AG08395 (cell line): ENCODE results near the gene CDCA8.
"Not testable (repeated sequence)": the region's sequence is repeated elsewhere in the genome, so short reads cannot be mapped to it uniquely, and the experiment has no call there.

Source experiments
- DNase-seq: peaks from one replicate; pipeline ENCODE4 v3.0.0; 2012; ENCODE audit warnings: mixed read lengths, low spot score

Gene CDCA8

DNA sequence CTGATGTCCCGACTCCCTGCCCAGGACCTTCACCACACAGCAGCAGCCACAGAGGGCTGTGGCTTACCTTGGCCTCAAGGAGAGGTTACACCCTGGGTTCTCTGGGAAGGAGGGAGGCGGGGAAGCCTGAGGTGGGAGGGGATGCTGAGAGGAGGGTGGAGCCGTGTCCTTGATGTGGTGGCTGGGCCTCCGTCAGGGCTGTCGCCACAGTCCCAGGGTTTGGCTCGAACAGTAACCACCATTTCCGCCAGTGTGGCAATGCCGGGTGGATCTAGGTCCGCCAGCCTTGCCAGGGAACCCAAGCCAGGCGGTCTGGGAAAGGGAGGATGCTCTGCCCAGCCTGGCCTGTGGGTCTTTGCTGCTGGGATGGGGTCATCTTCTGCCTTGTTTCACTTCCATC lies 18.4 kb upstream of the CDCA8 start:
- DNase-seq: peak; percentile 24

DNA sequence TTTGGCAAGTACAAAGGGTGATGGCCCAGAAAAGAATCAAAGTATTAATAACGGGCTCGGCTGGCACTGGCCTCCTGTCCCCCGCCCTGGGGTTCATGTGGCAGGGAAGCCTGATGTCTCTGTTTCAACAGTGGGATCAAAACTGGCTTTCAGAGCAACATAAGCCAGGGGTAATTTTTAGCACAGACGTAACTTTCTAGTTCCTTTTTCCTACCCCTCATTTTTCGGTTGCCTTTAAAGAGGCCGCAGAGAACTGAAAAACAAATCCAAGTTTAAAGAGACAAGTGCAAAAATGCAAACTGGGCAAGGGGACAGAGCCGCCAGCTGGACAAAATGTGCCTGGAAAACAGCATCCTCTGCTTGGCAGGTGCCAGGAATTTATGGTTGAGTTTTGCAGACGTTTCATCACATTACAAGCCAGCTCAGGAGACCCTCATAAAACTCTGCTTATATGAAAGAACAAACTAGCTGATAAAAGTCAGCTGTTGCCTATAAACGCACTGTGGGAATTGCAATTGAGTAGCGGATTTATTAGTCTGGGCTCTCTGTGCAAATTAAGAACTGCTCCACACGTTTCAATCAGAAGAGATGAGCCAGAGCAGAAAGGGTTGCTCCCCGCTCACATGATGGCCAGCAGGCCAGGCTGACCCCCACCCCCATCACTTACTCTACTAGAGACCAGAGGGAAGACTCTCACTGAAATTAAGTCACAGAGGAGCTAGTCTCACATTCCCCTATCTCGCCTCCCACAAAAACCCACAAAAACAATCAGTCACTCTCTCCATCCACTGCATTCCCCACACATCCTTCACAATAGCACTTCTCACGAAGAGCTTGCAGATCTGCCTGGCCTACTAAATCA lies 15.8 kb upstream of the CDCA8 start:
- peak; percentile 22 for DNase-seq

DNA sequence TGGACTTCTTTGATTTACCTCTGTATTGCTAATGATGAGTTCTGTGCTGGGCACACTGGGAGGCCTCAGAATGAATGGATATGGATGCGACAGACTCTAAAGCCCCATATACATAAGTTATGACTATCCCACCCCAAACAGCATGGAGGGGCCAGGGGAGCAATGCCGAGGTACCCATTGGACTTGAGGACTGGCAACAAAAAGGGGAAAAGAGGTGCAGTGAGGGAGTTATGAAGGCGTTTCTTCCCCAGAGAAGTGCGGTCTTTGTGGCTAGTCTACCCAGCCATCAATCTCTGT lies 15.2 kb upstream of the CDCA8 start:
- DNase-seq: no peak

- DNase-seq: no peak
Observed at GRCh38 chr1:37677808-37678207, 14.5 kb upstream of the CDCA8 start.

DNA sequence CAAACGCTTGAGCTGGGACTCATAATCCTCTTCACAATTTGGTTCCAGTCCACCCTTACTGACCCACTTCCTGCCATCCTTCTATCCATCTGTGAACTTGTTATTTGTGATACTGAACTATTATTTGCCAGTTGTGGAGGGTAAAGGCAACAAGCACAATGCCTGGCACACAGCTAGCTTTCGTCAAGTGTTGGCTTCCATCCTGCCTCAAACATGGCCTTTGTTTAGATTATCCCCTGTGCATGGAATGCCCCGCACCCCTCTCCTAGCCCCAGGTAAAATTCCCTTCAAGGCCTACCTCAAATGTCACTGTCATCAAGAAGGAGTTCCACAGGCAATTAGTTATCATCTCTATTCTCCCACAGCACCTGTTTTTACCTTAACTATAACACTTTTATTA lies 11.4 kb upstream of the CDCA8 start:
- no peak for DNase-seq

DNA sequence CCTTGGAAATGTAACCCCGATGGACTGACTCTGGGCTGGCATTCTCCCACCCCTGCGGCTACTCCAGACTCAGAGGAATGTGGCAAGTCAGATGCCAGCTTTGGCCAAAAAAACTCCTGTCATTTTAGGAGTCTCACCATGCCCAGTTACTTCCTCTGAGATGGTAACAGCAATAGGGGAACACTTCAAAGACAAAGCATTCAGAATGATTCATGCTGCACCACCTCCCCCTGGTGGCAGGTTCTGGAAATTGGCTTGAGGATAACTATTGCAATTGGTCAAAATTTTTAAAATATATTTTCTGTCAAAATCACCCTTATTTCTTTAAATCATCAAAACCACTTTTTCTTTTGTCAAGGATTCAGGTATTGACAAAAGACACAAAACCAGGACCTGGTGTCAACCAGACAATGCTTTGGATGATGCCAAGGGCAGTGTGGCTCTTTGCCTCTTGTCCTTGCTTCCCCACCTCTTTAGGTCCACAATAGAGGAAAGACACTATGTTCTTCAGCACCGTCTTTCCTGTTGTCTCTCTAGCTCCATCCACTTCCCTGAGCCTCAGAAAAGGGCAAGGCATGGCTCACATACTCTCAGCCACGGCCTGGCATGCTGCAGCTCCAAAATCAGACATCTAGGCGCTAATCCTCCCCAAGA lies 9.9 kb upstream of the CDCA8 start:
- DNase-seq: peak; percentile 77

DNA sequence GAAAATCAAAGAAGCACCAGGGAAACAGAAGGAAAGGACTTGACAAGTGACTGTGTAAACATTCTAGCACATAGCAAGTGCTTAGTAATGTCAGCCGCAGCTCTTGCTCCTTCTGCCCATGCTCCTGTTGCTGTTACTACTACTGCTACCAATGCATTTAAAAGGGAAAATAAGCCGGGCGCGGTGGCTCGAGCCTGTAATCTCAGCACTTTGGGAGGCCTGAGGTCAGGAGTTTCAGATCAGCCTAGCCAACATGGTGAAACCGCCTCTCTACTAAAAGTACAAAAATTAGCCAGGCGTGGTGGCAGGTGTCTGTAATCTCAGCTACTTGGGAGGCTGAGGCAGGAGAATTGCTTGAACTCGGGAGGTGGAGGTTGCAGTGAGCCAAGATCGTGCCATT lies 8.1 kb upstream of the CDCA8 start:
- DNase-seq: not testable (repeated sequence)

- DNase-seq: no peak
Observed at GRCh38 chr1:37685722-37686121, 6.6 kb upstream of the CDCA8 start.

- not testable (repeated sequence) for DNase-seq
Observed at GRCh38 chr1:37687764-37688163, 4.6 kb upstream of the CDCA8 start.

DNA sequence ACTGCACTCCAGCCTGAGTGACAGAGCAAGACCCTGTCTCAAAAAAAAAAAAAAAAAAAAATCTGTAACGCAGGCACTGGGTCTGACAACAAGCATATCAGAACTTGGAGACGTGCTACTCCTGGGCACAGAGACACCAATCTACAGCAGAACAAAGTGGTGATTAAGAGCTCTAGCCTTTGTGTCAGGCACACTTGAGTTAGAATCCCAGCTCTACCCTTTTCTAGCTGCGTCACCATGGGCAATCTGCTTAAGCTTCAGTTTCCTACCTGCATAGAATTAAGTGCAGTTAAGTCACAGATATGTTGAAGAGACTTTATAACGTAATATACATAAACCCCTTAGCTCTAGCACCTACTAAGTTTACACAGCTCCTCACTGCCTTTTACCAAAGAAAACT lies 3.4 kb upstream of the CDCA8 start:
- no peak for DNase-seq

DNA sequence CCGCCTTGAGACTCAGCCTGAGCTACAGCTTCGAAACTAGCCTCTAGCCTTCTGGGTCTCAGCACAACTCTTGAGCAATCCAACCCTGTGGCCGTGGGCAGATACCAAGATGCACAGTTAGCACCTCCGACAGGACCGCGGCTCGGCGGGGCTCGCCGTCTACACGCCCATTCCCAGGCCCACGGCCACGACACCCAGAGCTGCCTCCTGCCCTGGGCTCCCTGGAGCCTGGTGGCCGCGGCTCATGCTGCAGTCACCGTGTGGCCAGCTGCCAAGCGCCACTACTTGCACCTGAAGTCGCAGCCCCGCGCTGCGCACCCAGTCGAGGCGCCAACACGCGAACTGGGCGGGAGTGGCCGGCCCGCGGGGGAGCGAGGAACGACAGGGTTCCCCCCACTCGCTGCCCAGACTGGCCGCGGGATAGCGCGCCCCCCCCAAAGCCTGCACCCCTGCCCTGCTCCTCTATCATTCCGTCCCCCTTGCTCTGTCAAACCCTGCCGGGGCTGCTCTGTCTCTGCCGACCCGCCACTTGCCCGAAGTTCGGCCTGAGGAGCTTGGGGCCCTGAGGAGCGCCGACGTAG lies 729 bp upstream of the CDCA8 start:
- DNase-seq: no peak

DNA sequence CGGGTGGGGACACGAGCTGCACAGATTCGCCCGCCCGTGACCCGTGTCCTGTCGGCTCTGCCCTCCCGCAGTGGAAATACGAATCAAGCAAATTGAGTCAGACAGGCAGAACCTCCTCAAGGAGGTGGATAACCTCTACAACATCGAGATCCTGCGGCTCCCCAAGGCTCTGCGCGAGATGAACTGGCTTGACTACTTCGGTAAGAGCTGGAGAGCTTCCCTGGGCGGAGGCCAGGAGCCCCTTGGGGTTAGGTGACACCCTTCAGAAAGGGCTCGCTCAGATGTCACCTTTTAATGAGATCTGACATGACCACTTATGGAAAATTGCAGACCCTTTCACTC lies 489 bp downstream of the CDCA8 start:
- no peak for DNase-seq

DNA sequence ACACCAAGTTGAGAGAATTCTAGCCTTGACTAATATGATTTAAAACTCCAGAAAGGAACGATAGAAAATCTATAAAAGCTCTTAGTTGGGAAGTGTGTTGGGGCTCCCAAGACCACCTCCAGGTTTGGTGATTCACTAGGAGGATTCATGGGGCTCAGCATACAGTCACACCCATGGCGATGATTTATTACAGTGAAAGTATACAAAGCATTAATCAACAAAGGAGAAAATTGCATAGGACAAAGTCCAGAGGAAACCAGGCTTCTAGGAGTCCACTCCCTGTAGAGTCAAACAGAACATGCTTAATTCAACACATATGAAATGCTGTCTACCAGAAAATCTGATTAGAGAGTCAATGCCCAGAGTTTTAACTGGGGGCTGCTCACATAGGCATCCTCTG lies 4.8 kb downstream of the CDCA8 start:
- no peak for DNase-seq

DNA sequence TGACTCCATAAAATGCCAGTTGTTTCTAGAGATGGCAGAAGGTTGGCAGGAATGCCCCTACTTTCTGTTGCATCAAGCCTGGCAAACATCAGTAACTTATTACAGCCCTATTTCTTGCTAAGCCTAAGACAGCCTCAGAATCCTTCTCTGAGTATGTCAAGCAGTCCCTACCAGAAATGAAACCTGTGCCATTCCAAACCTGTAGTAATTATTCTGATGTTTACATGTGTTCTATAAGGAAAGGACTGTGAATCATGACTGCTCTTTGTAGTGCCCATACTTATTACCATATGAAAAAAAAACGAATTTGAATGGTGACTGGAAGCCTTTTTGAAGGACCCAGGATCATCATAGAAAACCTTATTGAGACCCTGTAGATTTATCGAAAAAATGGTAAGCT lies 5.4 kb downstream of the CDCA8 start:
- no peak for DNase-seq

GRCh38 chr1:37699147-37699546 lies 6.8 kb downstream of the CDCA8 start:
- no peak for DNase-seq

DNA sequence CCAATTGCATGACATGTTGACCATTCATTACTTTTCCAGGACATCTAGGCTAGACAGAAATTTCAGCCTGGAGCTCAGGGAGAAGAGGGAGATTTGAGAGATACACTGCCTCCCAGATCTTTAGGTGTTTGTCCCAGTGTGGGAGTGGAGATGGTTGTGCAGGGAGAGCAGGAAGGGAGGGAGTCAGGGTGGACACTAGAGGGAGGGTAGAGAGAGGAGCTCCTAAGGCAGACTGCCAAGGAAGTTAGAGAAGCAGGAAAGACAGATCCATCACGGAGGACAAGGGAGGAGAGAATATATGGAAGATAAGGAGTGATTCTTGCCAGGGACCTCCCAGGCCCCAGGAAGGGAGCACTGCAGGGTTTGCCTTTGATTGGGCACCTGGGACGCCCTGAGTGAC lies 8.7 kb downstream of the CDCA8 start:
- no peak for DNase-seq

DNA sequence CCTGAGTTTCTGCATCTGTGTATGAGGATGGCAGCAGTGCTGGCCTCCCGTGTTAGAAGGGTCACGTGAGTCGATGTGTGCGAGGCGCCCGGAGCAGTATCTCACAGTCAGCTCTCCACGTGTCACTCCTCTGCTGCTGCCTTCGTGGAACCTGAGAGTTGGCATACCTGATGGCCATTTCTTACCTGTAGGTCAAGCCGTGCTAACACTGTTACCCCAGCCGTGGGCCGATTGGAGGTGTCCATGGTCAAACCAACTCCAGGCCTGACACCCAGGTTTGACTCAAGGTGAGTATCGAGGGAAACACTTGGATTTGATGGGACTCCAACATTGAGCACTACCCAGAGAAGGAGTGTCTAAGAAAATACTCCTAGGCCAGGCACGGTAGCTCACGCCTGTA lies 10.7 kb downstream of the CDCA8 start:
- no peak for DNase-seq

GRCh38 chr1:37704966-37705365 lies 12.7 kb downstream of the CDCA8 start:
- DNase-seq: peak; percentile 36

- no peak for DNase-seq
Observed at GRCh38 chr1:37705399-37705798, 13.1 kb downstream of the CDCA8 start.

GRCh38 chr1:37708471-37708870 lies 16.2 kb downstream of the CDCA8 start:
- no peak for DNase-seq

DNA sequence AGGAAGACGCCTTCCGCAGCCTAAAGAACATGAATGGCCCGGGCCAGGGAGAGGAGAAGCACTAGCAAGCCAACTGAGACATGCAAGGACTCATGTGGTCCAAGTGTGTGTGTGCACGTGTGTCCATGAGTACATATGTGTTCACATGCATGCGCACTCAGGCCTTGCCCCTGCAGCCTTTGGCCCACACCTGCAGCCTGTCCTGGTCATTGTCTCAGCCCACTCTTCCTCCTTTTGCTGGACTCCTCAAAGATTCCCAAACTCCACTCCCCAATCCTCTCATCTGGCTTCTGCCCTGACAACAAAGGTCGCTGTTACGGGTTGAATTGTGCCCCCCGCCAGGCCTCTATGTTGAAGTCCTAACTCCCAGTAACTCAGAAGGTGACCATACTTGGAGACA lies 21.9 kb downstream of the CDCA8 start:
- no peak for DNase-seq

DNA sequence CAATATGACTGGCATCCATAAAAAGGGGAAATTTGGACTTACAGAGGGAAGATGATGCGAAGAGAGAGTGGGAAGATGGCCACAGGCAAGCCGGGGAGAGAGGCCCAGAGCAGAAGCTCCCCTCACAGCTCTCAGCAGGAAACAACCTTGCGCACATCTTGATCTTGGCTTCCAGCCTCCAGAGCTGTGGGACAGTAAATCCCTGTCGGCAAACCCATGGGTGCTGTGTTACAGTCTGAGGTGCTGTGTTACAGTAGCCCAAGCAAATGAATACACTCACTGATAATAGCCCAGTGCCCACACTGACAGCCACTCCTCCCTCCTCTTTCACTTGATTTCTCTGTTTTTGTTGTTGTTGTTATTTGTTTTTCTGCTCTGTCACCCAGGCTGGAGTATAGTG lies 22.4 kb downstream of the CDCA8 start:
- no peak for DNase-seq

DNA sequence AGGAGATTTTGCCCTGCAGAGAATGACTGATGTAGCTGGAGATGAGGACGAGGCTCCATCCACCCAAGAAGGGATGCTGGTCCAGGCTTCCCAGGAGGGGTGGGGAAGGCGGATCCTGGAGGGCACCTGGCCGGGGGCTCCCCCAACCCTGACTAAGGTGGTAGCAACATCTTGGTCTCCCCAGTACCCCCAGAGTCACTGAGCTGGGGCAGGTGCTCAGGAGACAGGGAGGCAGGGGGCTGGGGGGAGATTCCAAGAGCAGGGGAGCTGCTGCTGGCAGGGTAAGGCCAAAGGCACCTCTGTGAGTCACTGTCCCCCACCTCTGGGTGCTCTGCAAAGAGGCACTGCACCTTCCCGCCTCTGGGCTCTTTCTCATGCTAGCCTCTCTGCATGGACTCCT lies 24.0 kb downstream of the CDCA8 start:
- DNase-seq: no peak

GRCh38 chr1:37717631-37718030 lies 25.3 kb downstream of the CDCA8 start:
- no peak for DNase-seq
